HEK293 (cell line): ENCODE data around the gene ZNF444.

Experiments used
- ZNF2 ChIP-seq: fragments of 450-650 bp; formaldehyde crosslinking; IDR thresholded peaks from 2 replicates; pipeline ENCODE4 v1.5.1; 2016; ENCODE audit warnings: missing biosample characterization, missing genetic modification characterization
- TF ChIP-seq, protein P1 (sequence below): fragments of 450-650 bp; formaldehyde crosslinking; IDR thresholded peaks from 2 replicates; pipeline ENCODE4 v1.5.1; 2016; ENCODE audit warnings: missing biosample characterization, missing genetic modification characterization

DNA sequence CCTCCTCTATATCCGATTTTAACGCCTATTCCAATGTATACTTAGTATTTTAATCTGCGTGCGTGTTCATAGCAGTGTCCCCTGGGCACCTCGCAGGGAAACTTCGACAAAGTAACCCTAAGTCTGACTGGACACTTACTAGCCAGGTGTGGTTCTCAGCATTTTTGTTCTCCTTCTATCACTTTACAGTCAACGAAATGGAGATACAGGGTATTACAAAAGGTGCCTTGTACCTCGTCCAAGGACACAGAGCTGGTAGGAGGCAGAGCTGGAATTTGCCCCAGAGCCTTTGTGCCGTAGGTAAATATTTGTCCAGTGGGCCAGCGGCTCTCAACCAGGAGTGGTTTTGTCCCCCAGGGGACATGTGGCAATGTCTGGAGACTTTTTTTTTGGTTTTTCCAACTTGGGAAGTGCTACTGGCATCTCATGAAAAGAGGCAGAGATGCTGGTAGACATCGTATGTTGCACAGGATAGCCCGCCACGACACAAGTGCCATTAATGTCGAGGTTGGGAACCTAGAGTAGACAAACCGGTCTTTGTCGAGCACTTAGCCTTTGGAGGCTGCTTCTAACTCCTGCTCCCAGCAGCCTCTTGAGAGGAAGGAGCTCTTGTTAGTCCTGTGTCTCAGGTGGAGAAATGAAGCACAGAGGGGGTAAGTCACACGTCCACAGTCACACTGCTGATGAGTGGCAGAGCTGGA lies 1.1 kb downstream of the ZNF444 start:
- no peak for TF ChIP-seq ZNF2 (tag by site-specific recombination)
- TF ChIP-seq, protein P1, sequence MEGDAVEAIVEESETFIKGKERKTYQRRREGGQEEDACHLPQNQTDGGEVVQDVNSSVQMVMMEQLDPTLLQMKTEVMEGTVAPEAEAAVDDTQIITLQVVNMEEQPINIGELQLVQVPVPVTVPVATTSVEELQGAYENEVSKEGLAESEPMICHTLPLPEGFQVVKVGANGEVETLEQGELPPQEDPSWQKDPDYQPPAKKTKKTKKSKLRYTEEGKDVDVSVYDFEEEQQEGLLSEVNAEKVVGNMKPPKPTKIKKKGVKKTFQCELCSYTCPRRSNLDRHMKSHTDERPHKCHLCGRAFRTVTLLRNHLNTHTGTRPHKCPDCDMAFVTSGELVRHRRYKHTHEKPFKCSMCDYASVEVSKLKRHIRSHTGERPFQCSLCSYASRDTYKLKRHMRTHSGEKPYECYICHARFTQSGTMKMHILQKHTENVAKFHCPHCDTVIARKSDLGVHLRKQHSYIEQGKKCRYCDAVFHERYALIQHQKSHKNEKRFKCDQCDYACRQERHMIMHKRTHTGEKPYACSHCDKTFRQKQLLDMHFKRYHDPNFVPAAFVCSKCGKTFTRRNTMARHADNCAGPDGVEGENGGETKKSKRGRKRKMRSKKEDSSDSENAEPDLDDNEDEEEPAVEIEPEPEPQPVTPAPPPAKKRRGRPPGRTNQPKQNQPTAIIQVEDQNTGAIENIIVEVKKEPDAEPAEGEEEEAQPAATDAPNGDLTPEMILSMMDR, result no peak
